Glutamatergic neuron (in vitro differentiated cells): ENCODE data around the gene ZC3H12A. TPM values are rescaled to one million over a fixed set of nuclear protein-coding genes. Genes with fewer than 3 reads are reported as not detected.

Experiments used
- DNase-seq: peaks from one replicate; pipeline ENCODE4 v3.0.0; 2022
- H3K27ac Mint-ChIP-seq: one replicate; pipeline ENCODE4 v1.8.0; 2020; ENCODE audit warnings: mild to moderate bottlenecking, mixed read lengths, inconsistent platforms; ENCODE audit not compliant: unreplicated experiment
- H3K27me3 Mint-ChIP-seq: one replicate; pipeline ENCODE4 v1.8.0; 2020; ENCODE audit warnings: mild to moderate bottlenecking, moderate library complexity, mixed read lengths, inconsistent platforms; ENCODE audit not compliant: unreplicated experiment
- H3K36me3 Mint-ChIP-seq: one replicate; pipeline ENCODE4 v1.8.0; 2020; ENCODE audit warnings: mild to moderate bottlenecking, mixed read lengths, inconsistent platforms; ENCODE audit not compliant: unreplicated experiment
- H3K4me1 Mint-ChIP-seq: one replicate; pipeline ENCODE4 v1.8.0; 2020; ENCODE audit warnings: mild to moderate bottlenecking, low read depth, mixed read lengths, inconsistent platforms; ENCODE audit not compliant: unreplicated experiment
- H3K4me3 Mint-ChIP-seq: one replicate; pipeline ENCODE4 v1.8.0; 2020; ENCODE audit warnings: mild to moderate bottlenecking, mixed read lengths, inconsistent platforms; ENCODE audit not compliant: unreplicated experiment
- H3K9me3 Mint-ChIP-seq: one replicate; pipeline ENCODE4 v1.8.0; 2020; ENCODE audit warnings: mild to moderate bottlenecking, moderate library complexity, mixed read lengths, inconsistent platforms; ENCODE audit not compliant: unreplicated experiment
- CTCF ChIP-seq: fragments of 200-600 bp; sonication (generic); IDR thresholded peaks from one replicate; pipeline ENCODE4 v1.5.0; 2021; ENCODE audit not compliant: partially characterized antibody, unreplicated experiment
- total RNA-seq: library from RNA; stranded (reverse); fragmentation: NEBNext Ultra II Directional; extraction: Animal tissue kit (Norgen Biotek cat#: 25700); gene quantifications from one replicate; pipeline ENCODE4 v1.2.1, GENCODE V29; 2021; ENCODE audit not compliant: unreplicated experiment

ZC3H12A gene
- total RNA-seq, 1 donor from 2014 or later: 1.3 TPM

- Mint-ChIP-seq H3K27me3 (peaks cover 7% of the 10 kb centered on the region), H3K9me3 (peaks cover 3% of the 10 kb centered on the region), H3K4me3 (no peak overlapping the region), H3K27ac (no peak overlapping the region), H3K4me1 (peaks cover 6% of the 10 kb centered on the region), H3K36me3 (no peaks in the 10 kb centered on the region)
- DNase-seq: no peak
- TF ChIP-seq CTCF: no peak
These were observed 41.2 kb upstream of the ZC3H12A start for GRCh38 chr1:37433171-37433570.

GRCh38 chr1:37434292-37435225, 39.8 kb upstream of the ZC3H12A start:
- H3K4me1 Mint-ChIP-seq: peaks cover 18% of the 10 kb centered on the region
- H3K4me3 Mint-ChIP-seq: no peak overlapping the region
- peak; percentile 91 for DNase-seq
- H3K9me3 Mint-ChIP-seq: peaks cover 3% of the 10 kb centered on the region
- peak; percentile 94 for TF ChIP-seq CTCF
- peaks cover 7% of the 10 kb centered on the region for H3K27me3 Mint-ChIP-seq
- H3K36me3 Mint-ChIP-seq: no peaks in the 10 kb centered on the region
- H3K27ac Mint-ChIP-seq: no peak overlapping the region

GRCh38 chr1:37437087-37437486, 37.3 kb upstream of the ZC3H12A start:
- Mint-ChIP-seq H3K4me1 (peaks cover 20% of the 10 kb centered on the region), H3K36me3 (no peaks in the 10 kb centered on the region), H3K9me3 (no peaks in the 10 kb centered on the region), H3K27ac (no peak overlapping the region), H3K4me3 (no peak overlapping the region), H3K27me3 (peaks cover 7% of the 10 kb centered on the region)
- no peak for DNase-seq
- no peak for TF ChIP-seq CTCF

- DNase-seq: no peak
- TF ChIP-seq CTCF: no peak
- Mint-ChIP-seq H3K4me1 (peaks cover 21% of the 10 kb centered on the region), H3K36me3 (no peaks in the 10 kb centered on the region), H3K27me3 (peaks cover 7% of the 10 kb centered on the region), H3K27ac (no peak overlapping the region), H3K9me3 (no peaks in the 10 kb centered on the region), H3K4me3 (no peak overlapping the region)
These were observed 36.1 kb upstream of the ZC3H12A start for GRCh38 chr1:37438037-37438868.
